ENCODE results near the gene CDK11B.

DNA sequence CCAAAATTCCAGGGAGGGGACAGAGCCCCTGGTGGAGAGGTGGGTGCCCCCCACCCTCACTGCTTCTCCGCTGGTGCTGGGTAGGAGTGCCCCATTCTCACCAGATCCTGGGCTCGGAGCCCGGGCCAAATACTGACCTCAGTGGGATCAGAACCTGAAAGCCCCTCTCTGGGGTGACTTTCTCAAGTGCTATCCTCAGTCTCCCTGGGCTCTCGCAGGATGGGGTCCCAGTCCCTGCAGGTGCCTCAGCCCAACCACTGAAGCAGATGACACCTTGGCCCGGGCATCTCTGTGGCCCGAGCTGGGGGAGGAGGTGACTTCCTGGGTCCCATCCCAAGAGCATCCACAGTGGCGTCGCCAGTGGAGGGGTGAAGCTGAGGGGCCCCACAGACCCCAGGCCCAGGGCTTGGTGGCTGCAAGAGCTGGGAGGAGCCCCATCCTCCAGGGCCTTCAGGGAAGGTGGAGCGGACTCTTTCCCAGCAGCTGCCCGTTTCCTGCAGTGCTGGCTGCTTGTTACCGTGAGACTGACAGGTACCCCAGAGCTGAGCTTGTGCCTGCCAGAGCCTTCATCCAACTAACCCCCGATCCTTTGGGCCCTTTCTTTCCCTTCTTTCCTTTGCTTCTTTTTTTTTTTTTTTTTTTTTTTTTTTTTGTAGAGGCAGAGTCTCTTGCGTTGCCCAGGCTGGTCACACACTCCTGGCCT lies 55.0 kb downstream of the CDK11B start:
- no peak for TF ChIP-seq EP300 (IDR thresholded peaks at IDR 0.05)
- no peak for TF ChIP-seq POLR2A (IDR thresholded peaks at IDR 0.05)

All from ovary (tissue), 1 donor.